T-cell (primary cell): Measurements from ENCODE around the gene PFN1. TPM values are rescaled to one million over a fixed set of nuclear protein-coding genes. Genes with fewer than 3 reads are reported as not detected.

Experiments
- ATAC-seq, 4 experiments: fragments of 200-7000 bp in 3 of 4; fragments of 150-1000 bp in 1 of 4; cut with Tn5 transposase; replicated peaks in 1 of 4; 1 replicate in 3 of 4; 2 replicates in 1 of 4; pipeline ENCODE4 v1.10.0; 2021; ENCODE audit warnings: moderate library complexity in 3 of 4, mild to moderate bottlenecking in 2 of 4, moderate number of reproducible peaks in 1 of 4
- CTCF ChIA-PET, 2 donors: fragments of 300-600 bp; sonication (Branson Sonifier 250); formaldehyde crosslinking; loops; one replicate each; lab custom pipeline; 2022; ENCODE audit warnings: antibody characterized with exemption in 2 of 2; lab: Charles Lee
- POLR2A ChIA-PET, 2 donors: fragments of 300-600 bp; sonication (Branson Sonifier 250); formaldehyde crosslinking; loops; one replicate each; lab custom pipeline; 2022; ENCODE audit warnings: antibody characterized with exemption in 2 of 2; lab: Charles Lee
- DNase-seq, 35 experiments: peaks; one replicate each; pipeline versions ENCODE4 v3.0.0 to v3.0.0-alpha.2; 2013 to 2023
- H3K27ac ChIP-seq: one replicate; pipeline ENCODE4 v1.5.1; 2013; ENCODE audit warnings: low read length
- H3K27me3 ChIP-seq, 2 experiments: replicated peaks in 1 of 2; 1 replicate in 1 of 2; 2 replicates in 1 of 2; pipeline versions ENCODE4 v1.6.1 to v1.7.0; 2013; ENCODE audit warnings: low read length in 1 of 2, mixed read lengths in 1 of 2; ENCODE audit not compliant: control insufficient read depth in 2 of 2, insufficient read depth in 2 of 2; ENCODE audit errors: extremely low read depth in 1 of 2
- H3K36me3 ChIP-seq, 2 donors: 1 replicate in 1 of 2; 2 replicates in 1 of 2; pipeline versions ENCODE4 v1.6.1 to v1.7.0; 2013; ENCODE audit warnings: low read length in 1 of 2; ENCODE audit not compliant: control insufficient read depth in 2 of 2, insufficient read depth in 1 of 2; ENCODE audit errors: extremely low read depth in 1 of 2
- H3K4me1 ChIP-seq, 2 experiments: 1 replicate in 1 of 2; 2 replicates in 1 of 2; pipeline versions ENCODE4 v1.6.1 to v1.7.0; 2013; ENCODE audit warnings: low read length in 2 of 2, mixed read lengths in 1 of 2; ENCODE audit not compliant: insufficient read depth in 2 of 2, control insufficient read depth in 1 of 2; ENCODE audit errors: extremely low read depth in 1 of 2
- H3K4me3 ChIP-seq, 2 donors: 1 replicate in 1 of 2; 2 replicates in 1 of 2; pipeline versions ENCODE4 v1.5.1 to v1.7.0; 2013; ENCODE audit warnings: mild to moderate bottlenecking in 2 of 2, low read length in 1 of 2, moderate library complexity in 1 of 2; ENCODE audit not compliant: control insufficient read depth in 1 of 2; ENCODE audit errors: extremely low read depth in 1 of 2
- H3K9me3 ChIP-seq: 2 replicates; pipeline ENCODE4 v1.7.0; 2013
- H3K27ac Mint-ChIP-seq, 2 donors: one replicate each; pipeline ENCODE4 v1.8.0; 2020 to 2021; ENCODE audit warnings: mild to moderate bottlenecking in 2 of 2, mixed read lengths in 2 of 2
- H3K27me3 Mint-ChIP-seq, 2 donors: one replicate each; pipeline ENCODE4 v1.8.0; 2021 to 2022; ENCODE audit warnings: mixed read lengths in 2 of 2
- H3K36me3 Mint-ChIP-seq: one replicate; pipeline ENCODE4 v1.8.0; 2021; ENCODE audit warnings: mixed read lengths
- H3K4me1 Mint-ChIP-seq, 3 donors: one replicate each; pipeline ENCODE4 v1.8.0; 2020 to 2022; ENCODE audit warnings: mixed read lengths in 3 of 3, mild to moderate bottlenecking in 1 of 3
- H3K4me3 Mint-ChIP-seq, 3 donors: one replicate each; pipeline ENCODE4 v1.8.0; 2020 to 2022; ENCODE audit warnings: mild to moderate bottlenecking in 3 of 3, mixed read lengths in 3 of 3, moderate library complexity in 3 of 3
- H3K9me3 Mint-ChIP-seq, 3 donors: one replicate each; pipeline ENCODE4 v1.8.0; 2020 to 2022; ENCODE audit warnings: mixed read lengths in 3 of 3
- WGBS: methylation state at CpG from one replicate; pipeline ENCODE4 v1.1.5; 2013; ENCODE audit warnings: missing lambda C conversion rate; ENCODE audit not compliant: insufficient coverage; 5-methylcytosine and 5-hydroxymethylcytosine counted together
- total RNA-seq, 35 experiments: library from RNA in 6 of 35; stranded (reverse) in 6 of 35; fragments of 120-200 nt in 1 of 35; gene quantifications; one replicate each; pipeline versions ENCODE4 v1.2.1 to v1.2.4 and lab custom pipeline; 2013 to 2026

Gene PFN1
- total RNA-seq, 5 donors from 2014 or later (not counting 1 experiment from before 2014, with no cell fraction given) = 654 to 853 (median 744) TPM

DNA sequence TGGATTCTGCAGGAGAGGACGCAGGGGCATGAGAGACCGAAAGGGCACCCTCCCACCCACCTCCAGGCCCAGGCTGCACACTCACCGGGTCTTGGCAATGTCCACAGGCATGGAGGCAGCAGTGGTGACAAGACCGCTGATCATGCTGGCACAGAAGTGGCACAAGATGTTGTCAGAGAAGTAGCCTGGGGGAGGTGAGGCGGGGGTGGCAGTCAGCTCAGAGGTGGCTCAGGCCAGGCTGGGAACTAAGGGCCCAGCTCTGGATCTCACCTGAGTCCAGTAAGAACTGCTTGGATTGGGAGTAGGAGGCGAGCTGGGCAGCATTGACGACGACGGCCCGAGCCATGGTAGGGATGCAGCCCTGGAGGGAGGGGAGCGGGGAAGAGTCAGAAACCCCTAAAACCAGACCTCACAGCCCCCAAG is 10.2 kb downstream of the PFN1 start:
- Histone ChIP-seq H3K4me3 (peak overlapping the region in 1 of 2 donors; percentile 84), H3K4me1 (peaks cover 15 to 56% of the 10 kb centered on the region in 2 experiments), H3K36me3 (peaks cover 5 to 30% of the 10 kb centered on the region in 2 donors), H3K27ac (no peak overlapping the region), H3K27me3 (no peaks in the 10 kb centered on the region), H3K9me3 (no peaks in the 10 kb centered on the region)
- H3K27ac Mint-ChIP-seq = peak overlapping the region; percentile 66
- ChIA-PET POLR2A (interaction anchor here in 1 of 2 donors (0.6 kb wide), 1 partner anchor 364 kb away, joined by 5 read pairs; no protein-coding TSS in a partner anchor), CTCF (interaction anchor here in 1 of 2 donors (0.6 kb wide), 1 partner anchor 687 kb away, joined by 3 read pairs; no protein-coding TSS in a partner anchor)
- ATAC-seq (no peak), DNase-seq (no peak)
- peak overlapping the region; percentile 91 to 100 (median 94) for H3K4me3 Mint-ChIP-seq
- H3K27me3 Mint-ChIP-seq = no peaks in the 10 kb centered on the region
- H3K9me3 Mint-ChIP-seq = no peaks in the 10 kb centered on the region
- WGBS = 100% methylated on average over 4 of the region's 11 CpGs
- peaks cover 61 to 70% (median 62%) of the 10 kb centered on the region in 3 donors for H3K4me1 Mint-ChIP-seq
- H3K36me3 Mint-ChIP-seq = peaks cover 30% of the 10 kb centered on the region

DNA sequence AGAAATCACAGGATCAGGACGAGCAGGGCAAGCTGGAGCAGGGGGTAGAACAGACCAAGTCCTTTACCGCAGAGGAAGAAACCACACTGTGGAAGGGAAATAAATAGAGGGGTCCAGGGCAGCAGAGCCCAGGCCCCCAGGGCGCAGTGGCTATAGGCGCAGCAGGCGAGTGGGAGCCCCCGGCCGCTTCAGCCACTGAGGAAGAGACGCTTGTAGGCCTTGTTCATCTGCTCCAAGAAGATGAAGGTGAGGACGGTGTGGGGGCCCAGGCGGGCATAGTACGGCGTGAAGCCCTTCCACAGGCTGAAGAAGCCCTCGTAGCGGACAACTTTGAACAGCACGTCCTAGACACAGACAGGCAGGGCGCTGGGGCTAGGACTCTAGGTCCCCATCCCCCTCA is 10.8 kb downstream of the PFN1 start:
- Histone ChIP-seq H3K4me3 (no peak overlapping the region), H3K27ac (no peak overlapping the region), H3K36me3 (peaks cover 3 to 24% of the 10 kb centered on the region in 2 donors), H3K4me1 (peaks cover 10 to 51% of the 10 kb centered on the region in 2 experiments), H3K9me3 (no peaks in the 10 kb centered on the region), H3K27me3 (no peaks in the 10 kb centered on the region)
- peak overlapping the region in 1 of 3 donors; percentile 100 for H3K4me3 Mint-ChIP-seq
- 99% methylated on average over 11 of the region's 16 CpGs for WGBS
- H3K9me3 Mint-ChIP-seq = no peaks in the 10 kb centered on the region
- no peaks in the 10 kb centered on the region for H3K27me3 Mint-ChIP-seq
- CTCF ChIA-PET = no interaction called here
- peaks cover 56 to 65% (median 62%) of the 10 kb centered on the region in 3 donors for H3K4me1 Mint-ChIP-seq
- H3K36me3 Mint-ChIP-seq = peaks cover 28% of the 10 kb centered on the region
- peak overlapping the region in 1 of 2 donors; percentile 22 for H3K27ac Mint-ChIP-seq
- ATAC-seq = no peak
- no peak for DNase-seq
- POLR2A ChIA-PET = interaction anchor here in 1 of 2 donors (0.6 kb wide), 1 partner anchor 365 kb away, joined by 5 read pairs; no protein-coding TSS in a partner anchor

DNA sequence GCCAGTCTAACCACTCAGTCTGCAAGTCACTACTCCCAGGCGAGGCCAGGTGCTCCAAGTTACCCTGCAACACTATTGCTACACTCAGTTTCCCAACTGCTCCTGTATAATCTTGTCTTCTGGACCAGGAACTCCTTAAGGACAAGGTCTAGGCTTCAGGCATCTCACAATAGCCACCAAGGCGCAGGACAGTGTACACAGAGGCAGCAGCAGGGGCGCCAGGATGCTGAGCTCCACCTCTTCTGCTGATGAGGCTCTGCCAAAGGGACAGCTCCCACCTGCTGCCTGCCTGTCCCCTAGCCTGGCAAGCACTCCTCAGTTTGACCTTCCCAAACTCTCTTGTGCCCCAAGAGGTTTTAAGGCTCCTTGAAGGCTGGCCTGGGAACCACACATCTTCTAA is 11.9 kb downstream of the PFN1 start:
- peak overlapping the region; percentile 23 to 26 for H3K27ac Mint-ChIP-seq

DNA sequence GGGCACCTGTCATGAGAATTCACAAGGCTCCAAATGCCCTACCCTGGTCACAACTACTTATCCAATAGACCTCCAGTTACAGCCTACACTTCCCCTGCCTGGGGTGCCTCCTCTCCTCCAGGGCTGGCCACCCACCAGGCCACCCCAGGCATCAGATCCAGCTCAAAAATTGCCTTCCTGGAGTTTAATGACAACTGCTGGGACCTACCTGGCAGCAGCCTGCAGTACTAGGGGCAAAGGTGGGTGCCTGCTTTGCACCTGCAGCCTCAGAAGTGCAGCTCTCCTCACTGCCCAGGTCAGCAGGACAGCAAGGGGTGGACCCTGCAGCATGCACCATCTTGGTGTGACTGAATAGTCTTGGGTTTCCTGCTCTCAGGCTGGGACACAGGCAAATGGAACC is 12.7 kb downstream of the PFN1 start:
- POLR2A ChIA-PET = no interaction called here

More for the DNA sequence above, 11.9 kb downstream of the PFN1 start:
- POLR2A ChIA-PET = no interaction called here
- ATAC-seq (no peak), DNase-seq (no peak)
- no peaks in the 10 kb centered on the region for H3K27me3 Mint-ChIP-seq
- no peaks in the 10 kb centered on the region for H3K27me3 ChIP-seq
- H3K36me3 Mint-ChIP-seq = peaks cover 18% of the 10 kb centered on the region
- peaks cover 2 to 40% of the 10 kb centered on the region in 2 experiments for H3K4me1 ChIP-seq
- H3K9me3 Mint-ChIP-seq = no peaks in the 10 kb centered on the region
- no peak overlapping the region for H3K27ac ChIP-seq
- peaks cover 46 to 55% (median 51%) of the 10 kb centered on the region in 3 donors for H3K4me1 Mint-ChIP-seq
- no peak overlapping the region for H3K4me3 ChIP-seq
- no peaks in the 10 kb centered on the region for H3K9me3 ChIP-seq
- H3K36me3 ChIP-seq = peaks cover 3 to 18% of the 10 kb centered on the region in 2 donors
- no peak overlapping the region for H3K4me3 Mint-ChIP-seq
- 93% methylated on average over 3 of the region's 3 CpGs for WGBS
- CTCF ChIA-PET = no interaction called here

DNA sequence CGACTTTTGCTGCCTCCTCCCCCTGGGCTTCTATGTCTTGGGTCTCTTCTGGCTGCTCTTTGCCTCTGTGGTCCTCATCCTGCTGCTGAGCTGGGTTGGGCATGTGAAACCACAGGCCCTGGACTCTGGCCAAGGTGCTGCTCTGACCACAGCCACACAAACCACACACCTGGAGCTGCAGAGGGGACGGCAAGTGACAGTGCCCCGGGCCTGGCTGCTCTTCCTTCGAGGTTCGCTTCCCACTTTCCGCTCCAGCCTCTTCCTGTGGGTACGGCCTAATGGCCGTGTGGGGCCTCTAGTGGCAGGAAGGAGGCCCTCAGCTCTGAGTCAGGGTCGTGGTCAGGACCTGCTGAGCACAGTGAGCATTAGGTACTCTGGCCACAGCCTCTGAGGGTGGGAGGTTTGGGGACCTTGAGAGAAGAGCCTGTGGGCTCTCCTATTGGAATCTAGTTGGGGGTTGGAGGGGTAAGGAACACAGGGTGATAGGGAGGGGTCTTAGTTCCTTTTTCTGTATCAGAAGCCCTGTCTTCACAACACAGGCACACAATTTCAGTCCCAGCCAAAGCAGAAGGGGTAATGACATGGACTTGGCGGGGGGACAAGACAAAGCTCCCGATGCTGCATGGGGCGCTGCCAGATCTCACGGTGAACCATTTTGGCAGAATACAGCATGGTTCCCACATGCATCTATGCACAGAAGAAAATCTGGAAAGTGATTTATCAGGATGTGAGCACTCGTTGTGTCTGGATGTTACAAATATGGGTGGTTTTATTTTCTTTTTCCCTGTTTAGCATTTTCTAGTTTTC is 14.0 kb downstream of the PFN1 start:
- DNase-seq = peak in 2 of 35 experiments; percentile 7 to 34
- CTCF ChIA-PET = interaction anchor here in 1 of 2 donors (0.6 to 0.7 kb wide), 3 partner anchors 16 to 527 kb away, joined by 3 to 6 read pairs (median 4); no protein-coding TSS in a partner anchor
- peaks cover 3 to 18% of the 10 kb centered on the region in 2 donors for H3K36me3 ChIP-seq
- H3K27ac ChIP-seq = peak overlapping the region; percentile 24
- no peaks in the 10 kb centered on the region for H3K27me3 ChIP-seq
- Mint-ChIP-seq H3K4me3 (peak overlapping the region in 1 of 3 donors; percentile 35), H3K9me3 (no peaks in the 10 kb centered on the region), H3K4me1 (peaks cover 40 to 48% (median 42%) of the 10 kb centered on the region in 3 donors), H3K27ac (peak overlapping the region; percentile 40 to 58), H3K27me3 (no peaks in the 10 kb centered on the region), H3K36me3 (peaks cover 24% of the 10 kb centered on the region)
- peaks cover 0 to 32% of the 10 kb centered on the region in 2 experiments for H3K4me1 ChIP-seq
- no peaks in the 10 kb centered on the region for H3K9me3 ChIP-seq
- ATAC-seq = peak in 2 of 4 experiments; percentile 26 to 32
- H3K4me3 ChIP-seq = no peak overlapping the region
- WGBS = 4% methylated on average over 9 of the region's 14 CpGs
- POLR2A ChIA-PET = no interaction called here

More for the DNA sequence above, 12.7 kb downstream of the PFN1 start:
- H3K4me1 ChIP-seq = peaks cover 0 to 35% of the 10 kb centered on the region in 2 experiments
- H3K36me3 ChIP-seq = peaks cover 3 to 18% of the 10 kb centered on the region in 2 donors
- Mint-ChIP-seq H3K9me3 (no peaks in the 10 kb centered on the region), H3K4me3 (no peak overlapping the region), H3K27me3 (no peaks in the 10 kb centered on the region), H3K4me1 (peaks cover 43 to 51% (median 43%) of the 10 kb centered on the region in 3 donors), H3K36me3 (peaks cover 22% of the 10 kb centered on the region), H3K27ac (peak overlapping the region; percentile 26 to 34)
- H3K4me3 ChIP-seq = no peak overlapping the region
- H3K27me3 ChIP-seq = no peaks in the 10 kb centered on the region
- ATAC-seq (no peak), DNase-seq (no peak)
- no peaks in the 10 kb centered on the region for H3K9me3 ChIP-seq
- CTCF ChIA-PET = no interaction called here
- H3K27ac ChIP-seq = no peak overlapping the region

DNA sequence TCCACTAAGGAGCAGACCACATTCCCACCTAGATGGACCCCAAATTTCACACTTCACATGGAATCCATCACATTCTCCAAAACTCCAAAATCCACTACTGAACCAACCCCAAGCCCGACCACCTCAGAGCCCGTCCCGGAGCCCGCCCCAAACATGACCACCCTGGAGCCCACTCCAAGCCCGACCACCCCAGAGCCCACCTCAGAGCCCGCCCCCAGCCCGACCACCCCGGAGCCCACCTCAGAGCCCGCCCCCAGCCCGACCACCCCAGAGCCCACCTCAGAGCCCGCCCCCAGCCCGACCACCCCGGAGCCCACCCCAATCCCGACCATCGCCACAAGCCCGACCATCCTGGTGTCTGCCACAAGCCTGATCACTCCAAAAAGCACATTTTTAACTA is 14.7 kb downstream of the PFN1 start:
- Histone ChIP-seq H3K4me3 (no peak overlapping the region), H3K36me3 (peaks cover 3 to 18% of the 10 kb centered on the region in 2 donors), H3K4me1 (peaks cover 0 to 25% of the 10 kb centered on the region in 2 experiments), H3K9me3 (no peaks in the 10 kb centered on the region), H3K27me3 (no peaks in the 10 kb centered on the region), H3K27ac (no peak overlapping the region)
- H3K4me1 Mint-ChIP-seq = peaks cover 33 to 41% (median 35%) of the 10 kb centered on the region in 3 donors
- ATAC-seq (no peak), DNase-seq (no peak)
- peak overlapping the region in 1 of 2 donors; percentile 58 for H3K27ac Mint-ChIP-seq
- peak overlapping the region in 1 of 3 donors; percentile 24 for H3K4me3 Mint-ChIP-seq
- 54% methylated on average over 10 of the region's 16 CpGs for WGBS
- H3K9me3 Mint-ChIP-seq = no peaks in the 10 kb centered on the region
- ChIA-PET POLR2A (no interaction called here), CTCF (interaction anchor here in 1 of 2 donors (0.6 kb wide), 1 partner anchor 528 kb away, joined by 3 read pairs; no protein-coding TSS in a partner anchor)
- H3K27me3 Mint-ChIP-seq = no peaks in the 10 kb centered on the region
- peaks cover 24% of the 10 kb centered on the region for H3K36me3 Mint-ChIP-seq
